ENCODE results near the gene KCNMA1. TPM values are rescaled to one million over a fixed set of nuclear protein-coding genes. Genes with fewer than 3 reads are reported as not detected.

The KCNMA1 gene
- total RNA-seq, 4 donors from 2014 or later, result 68.4 to 170 (median 119) TPM

DNA sequence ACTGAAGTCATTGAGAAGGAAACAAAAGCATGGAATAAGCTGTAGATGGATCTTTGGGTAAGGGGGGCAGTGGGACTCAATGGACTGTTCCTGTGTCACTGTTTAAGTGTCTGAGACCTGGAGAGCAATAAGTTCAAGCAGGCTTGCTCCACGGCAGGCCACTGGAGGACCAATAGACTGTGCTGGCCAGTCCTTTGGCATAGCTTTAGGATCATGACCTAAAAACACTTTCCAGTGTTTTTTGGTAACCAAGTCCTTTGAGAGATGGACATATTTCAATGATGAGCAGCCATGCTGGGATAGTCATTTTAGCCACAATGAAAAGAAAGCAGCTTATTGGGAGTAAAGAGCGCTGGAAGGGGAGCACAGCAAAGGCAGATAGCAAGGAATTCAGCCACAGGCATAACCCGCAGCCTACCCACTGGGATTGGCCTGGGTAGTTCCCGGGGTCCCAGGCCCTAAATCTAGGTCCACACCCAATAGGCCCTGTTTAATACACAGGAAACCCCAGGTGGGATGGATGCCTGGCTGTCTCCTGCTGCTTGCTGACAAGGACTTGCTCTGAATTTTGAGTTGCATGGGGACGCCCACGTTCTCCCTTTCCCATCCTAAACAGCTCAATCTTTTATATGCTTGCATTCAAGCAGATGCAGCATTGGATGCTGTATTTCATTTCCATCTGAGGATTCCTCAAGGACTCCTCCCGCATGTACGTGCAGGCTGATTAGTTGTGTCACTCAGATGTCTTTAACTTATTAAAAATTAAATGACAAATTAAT is 727.2 kb downstream of the KCNMA1 start:
- intact Hi-C loops (cut with DNase I; ENCODE audit: low total_unique reads), result no loop called here
- Histone ChIP-seq H3K4me1 (peaks cover 0 to 10% (median 3%) of the 10 kb centered on the region in 4 donors), H3K9me3 (no peaks in the 10 kb centered on the region), H3K27ac (no peak overlapping the region), H3K36me3 (no peaks in the 10 kb centered on the region), H3K4me3 (no peak overlapping the region), H3K27me3 (no peaks in the 10 kb centered on the region)
- TF ChIP-seq POLR2A (IDR thresholded peaks at IDR 0.05) (no peak), POLR2AphosphoS5 (IDR thresholded peaks at IDR 0.05) (no peak), EP300 (IDR thresholded peaks at IDR 0.05; ENCODE audit: low read depth) (no peak)
- TF ChIP-seq, protein P1, sequence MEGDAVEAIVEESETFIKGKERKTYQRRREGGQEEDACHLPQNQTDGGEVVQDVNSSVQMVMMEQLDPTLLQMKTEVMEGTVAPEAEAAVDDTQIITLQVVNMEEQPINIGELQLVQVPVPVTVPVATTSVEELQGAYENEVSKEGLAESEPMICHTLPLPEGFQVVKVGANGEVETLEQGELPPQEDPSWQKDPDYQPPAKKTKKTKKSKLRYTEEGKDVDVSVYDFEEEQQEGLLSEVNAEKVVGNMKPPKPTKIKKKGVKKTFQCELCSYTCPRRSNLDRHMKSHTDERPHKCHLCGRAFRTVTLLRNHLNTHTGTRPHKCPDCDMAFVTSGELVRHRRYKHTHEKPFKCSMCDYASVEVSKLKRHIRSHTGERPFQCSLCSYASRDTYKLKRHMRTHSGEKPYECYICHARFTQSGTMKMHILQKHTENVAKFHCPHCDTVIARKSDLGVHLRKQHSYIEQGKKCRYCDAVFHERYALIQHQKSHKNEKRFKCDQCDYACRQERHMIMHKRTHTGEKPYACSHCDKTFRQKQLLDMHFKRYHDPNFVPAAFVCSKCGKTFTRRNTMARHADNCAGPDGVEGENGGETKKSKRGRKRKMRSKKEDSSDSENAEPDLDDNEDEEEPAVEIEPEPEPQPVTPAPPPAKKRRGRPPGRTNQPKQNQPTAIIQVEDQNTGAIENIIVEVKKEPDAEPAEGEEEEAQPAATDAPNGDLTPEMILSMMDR (IDR thresholded peaks at IDR 0.05), result no peak
- DNase-seq, result no peak
- 88 to 95% methylated on average over 3 to 8 of the region's 8 CpGs for WGBS, 2 donors (ENCODE audit: low coverage in 1 of 2)
- in situ Hi-C loops (cut with MboI; ENCODE audit: low pct_ligation_motif_present in 1 of 4, low pct_unique_long_range_greater_than_20kb in 1 of 4, low sequenced_read_pairs in 3 of 4), result no loop called here

DNA sequence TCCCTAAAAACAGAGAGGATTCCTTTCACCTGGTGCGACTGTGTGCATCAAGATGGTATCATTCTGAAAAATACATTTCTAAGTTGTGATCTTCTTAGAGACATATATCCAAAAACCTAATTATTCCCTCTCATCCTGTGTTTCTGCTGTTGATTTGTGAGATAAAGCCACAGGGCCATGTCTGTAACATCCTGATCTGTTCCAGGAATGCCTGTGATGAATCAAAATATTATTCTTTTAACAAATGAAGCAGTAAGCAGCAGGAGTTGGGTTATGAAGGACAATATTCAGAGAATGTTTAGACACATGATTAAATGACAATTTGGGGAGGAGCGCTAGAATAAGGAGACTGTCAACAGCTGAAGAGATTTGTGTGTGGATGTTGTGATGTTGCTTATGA is 731.4 kb downstream of the KCNMA1 start:
- intact Hi-C loops (cut with DNase I; ENCODE audit: low total_unique reads), result no loop called here
- no peak overlapping the region for H3K27ac ChIP-seq
- H3K4me1 ChIP-seq, result peaks cover 0 to 7% (median 1%) of the 10 kb centered on the region in 4 donors
- no peaks in the 10 kb centered on the region for H3K36me3 ChIP-seq
- no peaks in the 10 kb centered on the region for H3K27me3 ChIP-seq
- TF ChIP-seq, protein P1 (IDR thresholded peaks at IDR 0.05), result no peak
- TF ChIP-seq EP300 (IDR thresholded peaks at IDR 0.05; ENCODE audit: low read depth) (no peak), POLR2AphosphoS5 (IDR thresholded peaks at IDR 0.05) (no peak), POLR2A (IDR thresholded peaks at IDR 0.05) (no peak)
- no peaks in the 10 kb centered on the region for H3K9me3 ChIP-seq
- H3K4me3 ChIP-seq, result no peak overlapping the region
- WGBS, 2 donors (ENCODE audit: low coverage in 1 of 2), result 83 to 86% methylated on average over 2 of the region's 2 CpGs
- no peak for DNase-seq
- in situ Hi-C loops (cut with MboI; ENCODE audit: low pct_ligation_motif_present in 1 of 4, low pct_unique_long_range_greater_than_20kb in 1 of 4, low sequenced_read_pairs in 3 of 4), result no loop called here

DNA sequence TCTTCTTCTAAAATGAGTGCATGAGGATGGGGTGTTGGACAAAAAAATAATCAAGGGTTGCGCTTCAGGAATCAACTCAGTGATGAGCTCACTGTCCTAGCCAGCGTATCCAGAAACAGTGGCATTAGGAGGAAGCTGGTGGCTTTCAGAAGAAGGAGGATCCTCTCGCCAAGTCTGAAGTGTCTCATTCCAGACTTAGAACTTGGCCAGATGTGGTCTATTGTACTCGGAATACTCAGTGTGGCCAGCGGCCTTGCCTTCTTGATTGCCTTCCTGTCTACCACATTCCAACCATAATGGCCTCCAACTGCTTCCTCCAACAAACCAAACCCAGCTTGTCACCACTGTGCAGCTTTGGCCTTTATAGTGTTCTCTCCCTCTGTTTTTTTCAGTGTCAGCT is 732.4 kb downstream of the KCNMA1 start:
- intact Hi-C loops (cut with DNase I; ENCODE audit: low total_unique reads) (no loop called here), in situ Hi-C loops (cut with MboI; ENCODE audit: low pct_ligation_motif_present in 1 of 4, low pct_unique_long_range_greater_than_20kb in 1 of 4, low sequenced_read_pairs in 3 of 4) (no loop called here)
- H3K4me3 ChIP-seq, result no peak overlapping the region
- H3K27ac ChIP-seq, result no peak overlapping the region
- no peak for TF ChIP-seq POLR2A (IDR thresholded peaks at IDR 0.05)
- TF ChIP-seq EP300 (IDR thresholded peaks at IDR 0.05; ENCODE audit: low read depth), result no peak
- TF ChIP-seq, protein P1 (IDR thresholded peaks at IDR 0.05), result no peak
- no peak for TF ChIP-seq POLR2AphosphoS5 (IDR thresholded peaks at IDR 0.05)
- H3K36me3 ChIP-seq, result no peaks in the 10 kb centered on the region
- 81 to 86% methylated on average over 3 to 5 of the region's 5 CpGs for WGBS, 2 donors (ENCODE audit: low coverage in 1 of 2)
- H3K27me3 ChIP-seq, result no peaks in the 10 kb centered on the region
- no peak for DNase-seq
- no peaks in the 10 kb centered on the region for H3K4me1 ChIP-seq
- no peaks in the 10 kb centered on the region for H3K9me3 ChIP-seq

DNA sequence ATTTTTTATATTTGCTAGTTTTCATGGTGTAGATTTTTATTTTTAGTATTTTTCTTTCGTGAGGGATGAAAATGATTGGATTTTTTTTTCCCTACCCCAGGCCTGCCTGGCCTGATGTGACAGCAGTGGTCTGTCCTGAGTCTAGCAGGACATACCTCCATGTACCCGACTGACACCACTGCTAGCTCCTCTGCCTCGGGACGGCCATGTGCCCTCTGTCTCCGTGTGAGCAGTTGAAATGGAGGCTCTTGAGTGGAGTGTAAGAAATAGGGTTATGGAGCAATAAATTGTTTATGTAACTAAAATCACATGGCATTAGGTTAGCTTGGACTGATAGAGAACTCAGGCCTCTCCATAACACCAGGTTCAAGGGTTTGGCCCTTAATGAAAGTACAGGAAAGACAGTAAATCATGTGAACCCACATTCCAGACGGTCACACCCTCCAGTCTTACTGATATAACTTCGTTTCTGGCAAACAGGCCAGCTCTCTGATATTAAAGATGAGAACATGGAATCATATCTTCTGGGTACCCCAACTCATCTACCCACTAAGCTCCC is 734.1 kb downstream of the KCNMA1 start:
- Histone ChIP-seq H3K4me1 (no peaks in the 10 kb centered on the region), H3K9me3 (no peaks in the 10 kb centered on the region), H3K27ac (no peak overlapping the region), H3K36me3 (no peaks in the 10 kb centered on the region), H3K27me3 (no peaks in the 10 kb centered on the region), H3K4me3 (no peak overlapping the region)
- in situ Hi-C loops (cut with MboI; ENCODE audit: low pct_ligation_motif_present in 1 of 4, low pct_unique_long_range_greater_than_20kb in 1 of 4, low sequenced_read_pairs in 3 of 4) (no loop called here), intact Hi-C loops (cut with DNase I; ENCODE audit: low total_unique reads) (no loop called here)
- TF ChIP-seq EP300 (IDR thresholded peaks at IDR 0.05; ENCODE audit: low read depth), result no peak
- no peak for TF ChIP-seq POLR2AphosphoS5 (IDR thresholded peaks at IDR 0.05)
- TF ChIP-seq POLR2A (IDR thresholded peaks at IDR 0.05), result no peak
- TF ChIP-seq, protein P1 (IDR thresholded peaks at IDR 0.05), result no peak
- WGBS, 2 donors (ENCODE audit: low coverage in 1 of 2), result 69 to 80% methylated on average over 4 to 7 of the region's 7 CpGs
- DNase-seq, result no peak
